Measurements from ENCODE around the gene IDUA. TPM values are rescaled to one million over a fixed set of nuclear protein-coding genes. Genes with fewer than 3 reads are reported as not detected.

The IDUA gene
- polyA plus RNA-seq, 1 donor (not counting 4 experiments of a cell fraction or from before 2014, with no cell fraction given): 1.2 TPM

GRCh38 chr4:995311-996026, 8.6 kb downstream of the IDUA start:
- no peak overlapping the region for H3K9ac ChIP-seq (ENCODE audit: control insufficient read depth, extremely low read depth, insufficient read depth, low read length)
- H2AFZ ChIP-seq (ENCODE audit: control insufficient read depth, low read length): no peak overlapping the region
- H3K4me2 ChIP-seq (ENCODE audit: control insufficient read depth, extremely low read depth, insufficient read depth, low read depth, low read length): no peak overlapping the region
- no peaks in the 10 kb centered on the region for H3K9me1 ChIP-seq (ENCODE audit: control insufficient read depth, extremely low read depth, insufficient read depth, low read length)
- no peak overlapping the region for H3K27ac ChIP-seq (ENCODE audit: control insufficient read depth, insufficient read depth, low read length)
- FAIRE-seq: no peak
- no peaks in the 10 kb centered on the region for H3K79me2 ChIP-seq (ENCODE audit: control insufficient read depth, insufficient read depth, low read length)
- no peak overlapping the region for H3K4me3 ChIP-seq (ENCODE audit: control insufficient read depth in 2 of 3, extremely low read depth in 1 of 3, insufficient read depth in 2 of 3, low read depth in 1 of 3, low read length in 3 of 3)
- no peaks in the 10 kb centered on the region for H3K36me3 ChIP-seq (ENCODE audit: control insufficient read depth in 2 of 2, extremely low read depth in 1 of 2, insufficient read depth in 2 of 2, low read length in 2 of 2)
- H3K27me3 ChIP-seq (ENCODE audit: control insufficient read depth, extremely low read depth, insufficient read depth, low read length): peaks cover 43% of the 10 kb centered on the region
- no peaks in the 10 kb centered on the region for H3K4me1 ChIP-seq (ENCODE audit: control insufficient read depth, extremely low read depth, insufficient read depth, low read length)
- no peaks in the 10 kb centered on the region for H4K20me1 ChIP-seq (ENCODE audit: control insufficient read depth, extremely low read depth, insufficient read depth, low read length)
- dilution Hi-C loops (cut with MboI; ENCODE audit: extremely low pct_ligation_motif_present, low sequenced_read_pairs): no loop called here
- no peak for TF ChIP-seq CTCF (optimal IDR thresholded peaks at IDR 0.05 in 1 of 3, IDR thresholded peaks at IDR 0.05 in 1 of 3, conservative IDR thresholded peaks at IDR 0.05 in 1 of 3; ENCODE audit: extremely low read depth in 1 of 3, insufficient read depth in 2 of 3, low read length in 3 of 3)
- TF ChIP-seq EZH2 (IDR thresholded peaks at IDR 0.05; ENCODE audit: low read length): no peak
- no peak for DNase-seq (ENCODE audit: low read depth, low spot score)
- no peaks in the 10 kb centered on the region for H3K9me3 ChIP-seq (ENCODE audit: control insufficient read depth, low read depth, low read length)

- Histone ChIP-seq H4K20me1 (ENCODE audit: control insufficient read depth, extremely low read depth, insufficient read depth, low read length) (no peaks in the 10 kb centered on the region), H3K9ac (ENCODE audit: control insufficient read depth, extremely low read depth, insufficient read depth, low read length) (no peak overlapping the region), H3K4me2 (ENCODE audit: control insufficient read depth, extremely low read depth, insufficient read depth, low read depth, low read length) (no peak overlapping the region), H3K4me1 (ENCODE audit: control insufficient read depth, extremely low read depth, insufficient read depth, low read length) (no peaks in the 10 kb centered on the region), H3K27me3 (ENCODE audit: control insufficient read depth, extremely low read depth, insufficient read depth, low read length) (peaks cover 51% of the 10 kb centered on the region), H2AFZ (ENCODE audit: control insufficient read depth, low read length) (no peak overlapping the region), H3K79me2 (ENCODE audit: control insufficient read depth, insufficient read depth, low read length) (no peaks in the 10 kb centered on the region), H3K4me3 (ENCODE audit: control insufficient read depth in 2 of 3, extremely low read depth in 1 of 3, insufficient read depth in 2 of 3, low read depth in 1 of 3, low read length in 3 of 3) (no peak overlapping the region), H3K9me3 (ENCODE audit: control insufficient read depth, low read depth, low read length) (no peaks in the 10 kb centered on the region), H3K27ac (ENCODE audit: control insufficient read depth, insufficient read depth, low read length) (no peak overlapping the region), H3K9me1 (ENCODE audit: control insufficient read depth, extremely low read depth, insufficient read depth, low read length) (no peaks in the 10 kb centered on the region), H3K36me3 (ENCODE audit: control insufficient read depth in 2 of 2, extremely low read depth in 1 of 2, insufficient read depth in 2 of 2, low read length in 2 of 2) (no peaks in the 10 kb centered on the region)
- FAIRE-seq (no peak), DNase-seq (ENCODE audit: low read depth, low spot score) (no peak)
- dilution Hi-C loops (cut with MboI; ENCODE audit: extremely low pct_ligation_motif_present, low sequenced_read_pairs): no loop called here
- TF ChIP-seq EZH2 (IDR thresholded peaks at IDR 0.05; ENCODE audit: low read length): no peak
- TF ChIP-seq CTCF (optimal IDR thresholded peaks at IDR 0.05 in 1 of 3, IDR thresholded peaks at IDR 0.05 in 1 of 3, conservative IDR thresholded peaks at IDR 0.05 in 1 of 3; ENCODE audit: extremely low read depth in 1 of 3, insufficient read depth in 2 of 3, low read length in 3 of 3): no peak
These were observed 9.5 kb downstream of the IDUA start for GRCh38 chr4:996030-996996.
